ENCODE measurements around the gene NBR1.

DNA sequence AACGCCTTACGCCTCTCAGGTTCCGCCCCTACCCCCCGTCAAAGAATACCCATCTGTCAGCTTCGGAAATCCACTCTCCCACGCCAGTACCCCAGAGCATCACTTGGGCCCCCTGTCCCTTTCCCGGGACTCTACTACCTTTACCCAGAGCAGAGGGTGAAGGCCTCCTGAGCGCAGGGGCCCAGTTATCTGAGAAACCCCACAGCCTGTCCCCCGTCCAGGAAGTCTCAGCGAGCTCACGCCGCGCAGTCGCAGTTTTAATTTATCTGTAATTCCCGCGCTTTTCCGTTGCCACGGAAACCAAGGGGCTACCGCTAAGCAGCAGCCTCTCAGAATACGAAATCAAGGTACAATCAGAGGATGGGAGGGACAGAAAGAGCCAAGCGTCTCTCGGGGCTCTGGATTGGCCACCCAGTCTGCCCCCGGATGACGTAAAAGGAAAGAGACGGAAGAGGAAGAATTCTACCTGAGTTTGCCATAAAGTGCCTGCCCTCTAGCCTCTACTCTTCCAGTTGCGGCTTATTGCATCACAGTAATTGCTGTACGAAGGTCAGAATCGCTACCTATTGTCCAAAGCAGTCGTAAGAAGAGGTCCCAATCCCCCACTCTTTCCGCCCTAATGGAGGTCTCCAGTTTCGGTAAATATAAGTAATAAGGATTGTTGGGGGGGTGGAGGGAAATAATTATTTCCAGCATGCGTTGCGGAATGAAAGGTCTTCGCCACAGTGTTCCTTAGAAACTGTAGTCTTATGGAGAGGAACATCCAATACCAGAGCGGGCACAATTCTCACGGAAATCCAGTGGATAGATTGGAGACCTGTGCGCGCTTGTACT is 45.7 kb upstream of the NBR1 start, which contains the start of gene BRCA1:
- TF ChIP-seq TAF1 (IDR thresholded peaks at IDR 0.05; ENCODE audit: low read depth, low read length) (peak; percentile 90), POLR2A (IDR thresholded peaks at IDR 0.05; ENCODE audit: low read depth, low read length) (peak; percentile 82; the same call in 1 of the 2 replicates), POLR2AphosphoS5 (IDR thresholded peaks at IDR 0.05; ENCODE audit: low read depth, low read length) (peak; percentile 93), POU2F2 (IDR thresholded peaks at IDR 0.05; ENCODE audit: low read depth, low read length) (no peak; the same call in 1 of the 2 replicates), SPI1 (IDR thresholded peaks at IDR 0.05; ENCODE audit: low read depth, low read length) (no peak), PAX5 (IDR thresholded peaks at IDR 0.05; ENCODE audit: insufficient read depth, low read length, severe bottlenecking) (no peak)

All from GM12891 (cell line).